ENCODE measurements around the gene MAGEA10.
"Not testable (repeated sequence)": the region's sequence is repeated elsewhere in the genome, so short reads cannot be mapped to it uniquely, and the experiment has no call there.

Gene MAGEA10

GRCh38 chrX:152138388-152138784, at the start of gene MAGEA10:
Gene MAGEA10, minus strand, starts transcription at chrX:152138577. Its CDS starts 2,957 bp downstream, at chrX:152135620.
- no peak for DNase-seq
- H3K4me3 ChIP-seq (ENCODE audit: low read depth, low read length), result no peak within 1 kb of the TSS

GRCh38 chrX:152177497-152178269, 39.3 kb upstream of the MAGEA10 start:
- no peak overlapping the region for H3K27ac ChIP-seq
- H3K27me3 ChIP-seq (replicated peaks), result no peaks in the 10 kb centered on the region
- no peak for DNase-seq
- TF ChIP-seq CTCF (IDR thresholded peaks at IDR 0.05; ENCODE audit: low read depth, low read length, missing control alignments), result no peak
- no peak overlapping the region for H3K4me3 ChIP-seq (ENCODE audit: low read depth, low read length)
- no peaks in the 10 kb centered on the region for H3K36me3 ChIP-seq (replicated peaks)
- in situ Hi-C loops (cut with HindIII; ENCODE audit: low pct_ligation_motif_present, low sequenced_read_pairs), result no loop called here

More at GRCh38 chrX:152138388-152138784, at the start of gene MAGEA10:
- in situ Hi-C loops (cut with HindIII; ENCODE audit: low pct_ligation_motif_present, low sequenced_read_pairs), result no loop called here
- H3K27ac ChIP-seq, result no peak within 1 kb of the TSS
- H3K36me3 ChIP-seq (replicated peaks), result no peaks in the 10 kb centered on the region
- TF ChIP-seq CTCF (IDR thresholded peaks at IDR 0.05; ENCODE audit: low read depth, low read length, missing control alignments), result no peak
- no peaks in the 10 kb centered on the region for H3K27me3 ChIP-seq (replicated peaks)

- no peaks in the 10 kb centered on the region for H3K36me3 ChIP-seq (replicated peaks)
- DNase-seq, result no peak
- H3K27me3 ChIP-seq (replicated peaks), result no peaks in the 10 kb centered on the region
- in situ Hi-C loops (cut with HindIII; ENCODE audit: low pct_ligation_motif_present, low sequenced_read_pairs), result no loop called here
- TF ChIP-seq CTCF (IDR thresholded peaks at IDR 0.05; ENCODE audit: low read depth, low read length, missing control alignments), result no peak
- no peak overlapping the region for H3K27ac ChIP-seq
- no peak overlapping the region for H3K4me3 ChIP-seq (ENCODE audit: low read depth, low read length)
Measured at GRCh38 chrX:152177052-152177451, 38.7 kb upstream of the MAGEA10 start.

GRCh38 chrX:152175892-152176291, 37.5 kb upstream of the MAGEA10 start:
- H3K27ac ChIP-seq; DNase-seq; in situ Hi-C loops (cut with HindIII; ENCODE audit: low pct_ligation_motif_present, low sequenced_read_pairs); H3K4me3 ChIP-seq (ENCODE audit: low read depth, low read length); H3K27me3 ChIP-seq (replicated peaks); H3K36me3 ChIP-seq (replicated peaks): not testable (repeated sequence)

GRCh38 chrX:152173923-152174322, 35.5 kb upstream of the MAGEA10 start:
- DNase-seq; H3K36me3 ChIP-seq (replicated peaks); H3K27ac ChIP-seq; in situ Hi-C loops (cut with HindIII; ENCODE audit: low pct_ligation_motif_present, low sequenced_read_pairs); H3K27me3 ChIP-seq (replicated peaks); H3K4me3 ChIP-seq (ENCODE audit: low read depth, low read length): not testable (repeated sequence)

- TF ChIP-seq CTCF (IDR thresholded peaks at IDR 0.05; ENCODE audit: low read depth, low read length, missing control alignments), result no peak
- in situ Hi-C loops (cut with HindIII; ENCODE audit: low pct_ligation_motif_present, low sequenced_read_pairs), result no loop called here
- Histone ChIP-seq H3K27me3 (replicated peaks) (no peaks in the 10 kb centered on the region), H3K27ac (no peak overlapping the region), H3K4me3 (ENCODE audit: low read depth, low read length) (no peak overlapping the region), H3K36me3 (replicated peaks) (no peaks in the 10 kb centered on the region)
- DNase-seq, result peak; percentile 47
Measured at GRCh38 chrX:152170621-152171020, 32.2 kb upstream of the MAGEA10 start.

All from brain microvascular endothelial cell (primary cell).